ENCODE measurements around the gene ZNF652.

GRCh38 chr17:49280061-49280460, 82.0 kb downstream of the ZNF652 start:
- no peak for TF ChIP-seq CTCF (IDR thresholded peaks at IDR 0.05)
- no peak for TF ChIP-seq POLR2A (IDR thresholded peaks at IDR 0.05)
